HG03045 (cell line): ENCODE measurements around the gene KLB.
"Not testable (repeated sequence)": the region's sequence is repeated elsewhere in the genome, so short reads cannot be mapped to it uniquely, and the experiment has no call there.

ENCODE experiments used
- ATAC-seq: cut with Tn5 transposase; IDR thresholded peaks from one replicate; pipeline ENCODE4 v1.9.1; 2021; ENCODE audit warnings: mild to moderate bottlenecking, moderate library complexity; ENCODE audit not compliant: unreplicated experiment

KLB gene

DNA sequence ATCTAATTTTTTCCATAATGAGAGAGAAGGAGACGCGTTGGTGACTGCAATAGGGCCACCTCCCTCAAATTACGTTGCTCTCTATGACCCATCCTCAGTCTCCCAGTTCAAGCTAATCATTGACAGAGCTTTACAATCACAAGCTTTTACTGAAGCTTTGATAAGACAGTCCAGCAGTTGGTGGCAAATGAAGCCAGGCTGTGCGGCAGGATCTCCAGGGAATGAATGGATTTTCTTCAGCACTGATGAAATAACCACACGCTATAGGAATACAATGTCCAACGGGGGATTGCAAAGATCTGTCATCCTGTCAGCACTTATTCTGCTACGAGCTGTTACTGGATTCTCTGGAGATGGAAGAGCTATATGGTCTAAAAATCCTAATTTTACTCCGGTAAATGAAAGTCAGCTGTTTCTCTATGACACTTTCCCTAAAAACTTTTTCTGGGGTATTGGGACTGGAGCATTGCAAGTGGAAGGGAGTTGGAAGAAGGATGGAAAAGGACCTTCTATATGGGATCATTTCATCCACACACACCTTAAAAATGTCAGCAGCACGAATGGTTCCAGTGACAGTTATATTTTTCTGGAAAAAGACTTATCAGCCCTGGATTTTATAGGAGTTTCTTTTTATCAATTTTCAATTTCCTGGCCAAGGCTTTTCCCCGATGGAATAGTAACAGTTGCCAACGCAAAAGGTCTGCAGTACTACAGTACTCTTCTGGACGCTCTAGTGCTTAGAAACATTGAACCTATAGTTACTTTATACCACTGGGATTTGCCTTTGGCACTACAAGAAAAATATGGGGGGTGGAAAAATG lies at the start of gene KLB:
TSS of gene KLB (plus strand) at position 168 of the 821 bp plus-strand sequence. CDS start at position 188, 20 bp downstream.
- ATAC-seq: no peak

DNA sequence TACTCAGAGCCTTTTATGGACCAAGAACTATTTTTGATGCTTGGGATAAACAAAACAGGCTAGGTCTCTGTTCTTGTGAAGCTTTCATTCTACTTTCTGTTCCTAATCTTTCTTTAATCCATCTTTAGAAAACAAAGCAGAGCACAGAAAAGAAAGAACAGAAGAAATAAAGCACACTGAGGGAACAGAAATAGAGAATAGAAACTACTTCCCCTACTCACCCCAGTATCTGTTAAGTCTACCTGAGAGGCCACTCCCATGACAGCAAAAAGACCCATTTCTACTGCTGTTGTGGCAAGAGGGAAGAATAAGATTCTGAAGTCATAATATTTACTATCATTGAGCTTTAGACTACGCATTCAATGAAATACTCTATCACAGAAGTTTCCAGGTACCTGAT lies 49.7 kb upstream of the KLB start:
- ATAC-seq: no peak

DNA sequence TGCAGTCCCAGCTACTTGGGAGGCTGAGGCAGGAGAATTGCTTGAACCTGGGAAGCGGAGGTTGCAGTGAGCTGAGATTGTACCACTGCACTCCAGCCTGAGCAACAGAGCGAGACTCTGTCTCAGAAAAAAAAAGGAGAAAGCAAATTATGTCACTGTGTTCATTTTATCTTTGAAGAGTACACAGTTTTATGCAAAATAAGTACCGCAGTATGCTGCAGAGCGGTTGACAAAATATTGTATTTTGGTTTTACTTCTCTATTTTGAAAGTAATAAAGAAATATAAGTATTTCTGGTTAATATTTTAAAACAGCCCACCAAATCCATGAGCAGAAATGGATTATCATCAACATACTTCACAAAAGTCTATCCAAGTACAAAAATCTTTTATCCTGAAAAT lies 46.1 kb upstream of the KLB start:
- ATAC-seq: not testable (repeated sequence)

DNA sequence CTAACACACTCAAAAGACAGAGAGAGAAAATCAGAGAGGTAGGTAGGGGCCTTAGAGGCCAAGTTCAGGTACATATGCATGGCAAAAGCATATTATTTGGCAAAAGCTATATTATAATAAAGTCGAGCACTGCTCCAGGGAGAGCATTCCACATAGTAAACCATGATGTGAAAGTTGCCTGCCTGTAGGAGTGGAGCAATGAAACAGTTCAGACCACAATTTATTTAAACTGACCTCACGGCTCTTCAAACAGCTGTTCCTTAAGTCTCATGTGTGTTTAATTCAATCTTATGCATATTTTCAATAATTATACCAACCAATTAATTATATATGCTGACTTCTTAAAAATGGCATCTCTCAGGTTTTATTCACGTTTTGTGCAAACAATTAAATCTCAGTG lies 43.9 kb upstream of the KLB start:
- no peak for ATAC-seq

DNA sequence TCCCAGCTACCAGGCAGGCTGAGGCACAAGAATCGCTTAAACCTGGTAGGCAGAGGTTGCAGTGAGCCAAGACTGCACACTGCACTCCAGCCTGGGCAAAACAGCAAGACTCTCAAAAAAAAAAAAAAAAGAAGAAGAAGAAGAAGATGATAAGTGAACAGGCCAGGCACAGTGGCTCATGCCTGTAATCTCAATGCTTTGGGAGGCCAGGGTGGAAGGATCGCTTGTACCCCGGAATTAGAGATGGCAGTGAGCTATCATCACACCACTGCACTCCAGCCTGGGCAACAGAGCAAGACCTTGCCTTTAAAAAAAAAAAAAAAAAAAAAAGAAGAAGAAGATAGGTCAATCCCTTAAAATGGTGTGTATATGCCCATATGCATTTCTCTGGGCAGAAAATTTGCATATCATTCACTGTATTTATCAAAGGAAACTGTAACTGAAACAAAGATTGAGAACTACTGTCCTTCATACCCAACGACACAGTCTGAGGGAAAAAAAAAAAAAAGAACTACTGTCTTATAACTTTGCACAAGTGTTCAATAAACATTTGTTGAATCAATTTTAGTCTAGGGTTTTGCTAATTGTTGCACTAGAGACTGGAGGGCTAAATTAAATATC lies 42.8 kb upstream of the KLB start:
- no peak for ATAC-seq

DNA sequence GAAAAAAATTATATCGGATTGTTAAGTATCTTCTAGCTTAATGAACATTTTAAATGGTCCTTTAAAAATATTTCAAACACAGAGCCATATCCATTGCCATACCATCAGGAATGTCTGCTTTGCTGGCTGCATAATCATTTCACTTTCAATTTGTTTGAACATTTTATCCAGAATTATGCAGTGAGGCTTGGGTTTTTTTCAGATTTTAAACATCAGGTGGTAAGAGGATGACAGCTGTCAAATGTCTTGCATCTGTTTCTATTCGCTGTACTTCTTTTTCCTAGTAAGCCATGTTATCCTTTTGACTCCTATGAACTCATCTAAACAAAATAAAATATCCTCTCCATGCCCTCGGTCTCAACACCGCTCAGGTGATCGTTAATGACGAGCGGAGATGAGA lies 41.4 kb upstream of the KLB start:
- ATAC-seq: no peak

DNA sequence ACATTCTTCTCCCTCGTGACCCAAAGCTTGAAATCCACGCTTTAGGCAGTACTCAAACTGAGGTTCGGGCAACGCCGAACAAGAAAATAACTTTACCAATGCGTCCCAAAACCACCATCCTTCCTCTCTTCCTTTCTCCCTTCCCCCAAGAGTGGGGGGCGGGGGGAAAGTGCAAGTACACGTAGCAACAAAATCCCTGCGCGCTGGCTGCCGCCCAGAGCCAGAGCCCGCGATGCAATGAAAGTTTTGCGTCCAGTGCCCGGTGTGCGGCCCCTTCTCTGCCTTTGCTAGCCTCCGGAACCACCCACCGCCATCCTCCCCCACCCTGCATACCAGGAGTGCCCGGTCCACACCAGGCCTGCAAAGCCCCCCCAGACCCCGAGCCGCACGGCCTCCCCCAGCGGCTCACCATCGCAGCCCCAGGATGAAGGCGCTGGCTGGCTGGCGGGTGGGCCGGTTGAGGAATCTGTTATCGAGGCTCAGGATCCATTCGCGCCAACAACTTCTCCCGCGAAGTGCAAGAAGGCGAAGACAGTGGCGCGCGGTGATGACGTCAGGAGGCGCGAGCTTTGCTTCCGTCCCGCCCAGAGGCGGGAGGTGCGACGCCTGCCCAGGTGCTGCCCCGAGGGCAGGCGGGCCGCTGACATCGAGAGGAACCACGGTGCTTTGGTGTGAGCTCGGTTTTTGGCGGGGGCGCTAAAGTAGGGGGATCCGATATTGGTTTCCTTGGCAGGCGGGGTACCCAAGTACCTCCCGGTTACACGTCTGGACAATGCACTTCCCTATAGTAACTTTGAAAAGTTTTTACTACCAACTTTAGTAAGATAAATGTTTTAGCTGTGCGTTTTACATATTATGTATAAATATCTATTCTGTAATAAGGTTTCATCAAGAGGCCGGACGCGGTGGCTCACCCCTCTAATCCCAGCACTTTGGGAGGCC lies 40.6 kb upstream of the KLB start, which contains the start of gene RFC1:
TSS of gene RFC1 (minus strand) at position 533 of the 942 bp plus-strand sequence. CDS start at position 412, 121 bp downstream.
- ATAC-seq: peak; percentile 86

DNA sequence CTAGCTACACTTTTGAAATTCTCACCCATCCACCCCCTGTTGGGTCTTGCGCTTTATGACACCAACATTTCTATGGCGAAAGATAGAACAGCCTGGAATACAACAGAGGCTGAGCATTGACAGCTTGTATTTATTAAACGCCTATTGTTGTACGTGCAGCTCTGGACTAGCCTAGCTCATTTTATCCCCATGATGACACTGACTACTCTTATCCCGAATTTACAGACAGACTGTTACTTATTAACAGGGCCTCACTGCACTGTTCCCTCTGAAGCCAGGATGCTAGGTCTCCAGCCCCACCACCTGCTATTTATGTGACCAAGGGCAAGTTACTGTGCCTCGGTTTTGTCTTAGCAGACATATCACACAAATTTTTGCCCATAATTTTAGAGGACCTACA lies 39.6 kb upstream of the KLB start:
- no peak for ATAC-seq

DNA sequence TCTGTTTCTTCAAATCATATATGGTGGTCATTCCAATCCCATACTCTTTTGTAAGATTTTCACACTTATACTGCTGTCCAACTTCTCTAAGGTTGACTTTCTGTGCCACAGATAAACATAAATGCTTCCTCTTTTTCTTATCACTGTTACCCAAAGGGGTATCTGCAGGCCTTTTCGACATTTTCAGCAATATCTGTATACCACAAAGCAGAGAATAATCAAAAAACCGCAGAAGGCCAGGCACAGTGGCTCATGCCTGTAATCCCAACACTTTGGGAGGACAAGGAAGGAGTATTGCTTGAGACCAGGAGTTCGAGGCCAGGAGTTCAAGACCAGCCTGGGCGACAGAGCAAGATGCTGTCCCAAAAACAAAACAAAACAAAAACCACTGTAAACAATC lies 37.4 kb upstream of the KLB start:
- no peak for ATAC-seq

DNA sequence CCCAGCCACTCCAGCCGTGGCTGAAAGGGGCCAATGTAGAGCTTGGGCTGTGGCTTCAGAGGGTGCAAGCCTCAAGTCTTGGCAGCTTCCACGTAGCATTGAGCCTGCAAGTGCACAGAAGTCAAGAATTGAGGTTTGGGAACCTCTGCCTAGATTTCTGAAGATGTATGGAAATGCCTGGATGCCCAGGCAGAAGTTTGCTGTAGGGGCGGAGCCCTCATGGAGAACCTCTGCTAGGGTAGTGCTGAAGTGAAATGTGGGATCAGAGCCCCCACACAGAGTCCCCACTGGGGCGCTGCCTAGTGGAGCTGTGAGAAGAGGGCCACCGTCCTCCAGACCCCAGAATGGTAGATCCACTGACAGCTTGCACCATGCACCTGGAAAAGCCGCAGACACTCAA lies 35.5 kb upstream of the KLB start:
- ATAC-seq: not testable (repeated sequence)

DNA sequence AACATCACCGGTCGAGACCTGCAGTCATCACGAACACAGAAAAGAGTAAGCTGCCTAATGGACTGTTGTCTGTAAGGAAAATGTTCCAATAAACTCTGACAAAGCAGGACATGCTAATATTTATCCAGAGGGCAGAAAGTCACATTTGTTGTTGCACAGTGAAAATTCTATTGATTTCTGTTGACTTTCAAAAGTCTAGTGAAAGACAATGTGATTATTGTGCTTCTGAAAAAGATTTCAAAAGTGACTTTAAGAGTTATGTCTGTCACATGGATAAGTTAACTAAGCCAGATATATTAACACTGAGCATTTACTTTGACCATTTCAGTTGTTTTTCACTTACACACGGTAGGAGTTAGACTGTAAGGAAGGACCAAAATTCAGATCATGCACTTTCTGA lies 31.3 kb upstream of the KLB start:
- no peak for ATAC-seq

DNA sequence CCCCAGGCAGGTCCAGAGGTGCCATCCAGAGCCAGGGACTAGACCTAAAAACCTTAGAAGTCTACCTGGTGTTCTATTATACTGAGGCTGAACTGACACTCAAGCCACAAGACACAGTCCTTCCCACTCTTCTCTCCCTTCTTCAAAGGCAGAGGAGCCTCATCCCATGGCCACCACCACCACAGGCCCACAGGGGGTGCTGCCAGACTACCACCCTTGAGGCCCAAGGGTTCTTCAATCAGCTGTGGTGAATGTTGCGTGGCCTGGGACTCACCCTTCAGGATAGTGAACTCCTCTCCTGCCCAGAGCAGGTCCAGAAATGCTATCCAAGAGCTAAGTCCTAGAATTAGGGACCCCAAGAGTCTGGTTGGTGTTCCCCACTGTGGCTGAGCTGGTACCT lies 23.0 kb upstream of the KLB start:
- ATAC-seq: no peak

DNA sequence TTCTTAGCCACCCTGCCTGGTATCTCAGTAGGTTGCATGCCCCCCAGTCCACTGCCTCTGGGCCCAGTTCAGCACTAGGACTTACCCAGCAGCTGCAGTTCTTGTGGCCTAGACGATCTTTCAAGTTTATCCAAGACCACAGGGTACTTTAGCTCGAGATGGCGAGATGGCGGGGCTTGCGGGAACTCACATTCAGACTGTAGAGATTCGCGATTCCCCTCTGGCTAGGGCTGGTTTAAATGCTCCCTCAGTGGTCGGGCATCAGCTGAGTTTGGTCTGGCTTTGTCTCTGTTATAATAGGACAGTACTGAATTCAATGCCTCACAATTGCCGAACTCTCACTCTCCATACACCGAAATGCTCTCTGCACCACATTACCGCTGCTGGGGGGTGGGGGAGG lies 22.2 kb upstream of the KLB start:
- ATAC-seq: no peak

DNA sequence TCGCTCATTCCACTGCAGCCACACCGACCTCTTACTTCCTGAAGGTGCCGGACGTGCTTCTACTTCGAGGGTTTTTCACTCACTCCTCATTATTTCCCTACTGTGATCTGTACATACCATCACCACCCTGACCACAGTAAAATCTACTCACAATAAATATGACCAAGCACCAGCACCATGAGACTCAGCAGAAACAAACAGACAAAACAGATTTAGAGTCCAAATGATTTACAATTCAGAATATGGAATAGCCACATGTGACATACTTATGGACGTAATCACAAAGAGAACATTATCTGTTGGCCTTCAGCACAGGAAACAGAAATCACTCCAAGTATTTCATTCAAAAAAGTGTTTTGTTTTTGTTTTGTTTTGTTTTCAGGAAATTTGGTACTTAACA lies 16.1 kb upstream of the KLB start:
- no peak for ATAC-seq

DNA sequence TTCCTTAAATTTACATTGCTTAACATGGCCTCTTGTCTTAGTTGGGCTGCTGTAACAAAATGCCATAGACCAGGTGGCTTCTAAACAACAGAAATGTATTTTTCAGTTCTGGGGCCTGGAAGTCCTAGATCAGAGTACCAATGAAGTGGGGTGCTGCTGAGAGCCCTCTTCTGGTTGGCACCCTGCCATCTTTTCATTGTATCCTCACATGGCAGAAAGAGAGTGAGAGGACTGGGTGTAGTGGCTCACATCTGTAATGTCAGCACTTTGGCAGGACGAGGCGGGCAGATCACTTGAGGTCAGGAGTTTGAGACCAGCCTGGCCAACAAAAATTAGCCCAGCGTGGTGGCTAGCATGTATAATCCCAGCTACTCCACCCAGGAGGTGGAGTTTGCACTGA lies 12.0 kb upstream of the KLB start:
- ATAC-seq: no peak

DNA sequence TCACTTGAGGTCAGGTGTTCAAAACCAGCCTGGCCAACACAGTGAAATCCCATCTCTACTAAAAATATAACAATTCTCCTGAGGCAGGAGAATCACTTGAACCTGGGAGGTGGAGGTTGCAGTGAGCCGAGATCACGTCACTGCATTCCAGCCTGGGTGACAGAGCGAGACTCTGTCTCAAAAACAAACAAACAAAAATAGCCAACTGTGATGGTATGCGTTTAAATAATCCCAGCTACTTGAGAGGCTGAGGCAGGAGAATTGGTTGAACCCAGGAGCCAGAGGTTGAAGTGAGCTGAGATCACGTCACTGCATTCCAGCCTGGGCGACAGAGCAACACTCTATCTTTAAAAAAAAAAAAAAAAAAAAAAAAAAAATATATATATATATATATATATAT lies 5.1 kb upstream of the KLB start:
- not testable (repeated sequence) for ATAC-seq

DNA sequence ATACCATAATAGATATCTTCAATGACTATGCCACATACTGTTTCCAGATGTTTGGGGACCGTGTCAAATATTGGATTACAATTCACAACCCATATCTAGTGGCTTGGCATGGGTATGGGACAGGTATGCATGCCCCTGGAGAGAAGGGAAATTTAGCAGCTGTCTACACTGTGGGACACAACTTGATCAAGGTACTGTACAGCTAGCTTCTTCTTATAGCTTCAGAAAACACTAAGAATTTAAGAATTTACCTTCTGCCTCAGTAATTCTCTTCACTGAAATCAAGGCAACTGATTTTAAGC lies 805 bp downstream of the KLB start:
- no peak for ATAC-seq

DNA sequence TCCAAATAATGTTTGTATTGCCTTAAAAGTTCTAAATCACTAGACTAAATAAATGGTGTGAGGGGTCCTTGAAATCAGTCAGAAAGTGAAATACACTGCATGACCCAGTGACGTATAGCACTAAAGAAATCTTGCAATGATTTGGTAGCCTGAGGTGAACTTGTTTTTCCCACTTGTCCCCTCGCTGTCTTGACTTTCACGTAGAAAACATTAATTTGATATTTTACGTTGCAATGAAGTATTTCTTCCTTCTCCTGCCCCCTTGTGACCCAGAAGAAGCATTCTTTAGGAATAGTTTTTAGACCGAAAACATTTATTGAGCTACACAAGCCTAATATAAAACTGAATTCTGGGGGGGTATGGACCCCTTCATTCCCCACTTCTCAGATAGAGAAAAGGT lies 3.7 kb downstream of the KLB start:
- ATAC-seq: no peak

DNA sequence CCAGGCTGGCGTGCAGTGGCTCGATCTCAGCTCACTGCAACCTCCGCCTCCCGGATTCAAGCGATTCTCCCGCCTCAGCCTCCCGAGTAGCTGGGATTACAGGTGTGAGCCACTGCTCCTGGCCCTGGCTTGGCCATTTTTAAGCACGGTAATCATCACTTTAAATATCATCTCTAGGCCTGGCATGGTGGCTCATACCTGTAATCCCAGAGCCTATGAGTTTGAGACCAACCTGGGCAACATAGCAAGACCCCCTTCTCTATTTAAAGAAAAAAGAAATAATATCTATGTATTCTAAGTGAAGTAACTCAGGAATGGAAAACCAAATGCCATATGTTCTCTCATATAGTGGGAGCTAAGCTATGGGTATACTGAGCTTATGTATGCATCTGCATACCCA lies 4.8 kb downstream of the KLB start:
- not testable (repeated sequence) for ATAC-seq

DNA sequence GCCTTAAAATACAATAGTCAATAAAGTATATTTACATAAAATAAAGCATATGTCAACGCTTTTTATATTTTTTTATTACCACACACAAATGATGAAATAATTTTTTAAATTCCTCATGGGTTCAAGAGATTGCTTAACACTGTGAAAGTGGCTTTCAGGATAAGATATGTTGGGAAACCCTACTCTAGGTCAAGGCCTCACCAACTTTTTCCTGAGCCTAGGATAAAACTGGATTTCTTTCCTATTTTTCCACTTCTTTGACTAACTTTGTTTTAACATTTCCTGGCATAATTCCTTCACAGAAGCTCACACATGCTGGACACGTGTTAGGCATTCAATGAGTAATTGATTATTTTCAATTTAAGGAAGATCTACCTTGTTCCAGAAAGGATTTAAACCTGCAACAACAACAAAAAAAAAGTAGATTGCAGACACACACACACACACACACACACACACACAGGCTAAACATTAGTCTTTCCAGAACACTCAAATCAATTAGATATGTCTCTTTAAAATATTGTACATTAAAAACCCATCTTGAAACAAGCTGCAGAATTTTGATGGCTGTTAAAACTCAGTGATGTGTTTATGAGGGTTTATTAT lies 9.1 kb downstream of the KLB start:
- ATAC-seq: no peak

DNA sequence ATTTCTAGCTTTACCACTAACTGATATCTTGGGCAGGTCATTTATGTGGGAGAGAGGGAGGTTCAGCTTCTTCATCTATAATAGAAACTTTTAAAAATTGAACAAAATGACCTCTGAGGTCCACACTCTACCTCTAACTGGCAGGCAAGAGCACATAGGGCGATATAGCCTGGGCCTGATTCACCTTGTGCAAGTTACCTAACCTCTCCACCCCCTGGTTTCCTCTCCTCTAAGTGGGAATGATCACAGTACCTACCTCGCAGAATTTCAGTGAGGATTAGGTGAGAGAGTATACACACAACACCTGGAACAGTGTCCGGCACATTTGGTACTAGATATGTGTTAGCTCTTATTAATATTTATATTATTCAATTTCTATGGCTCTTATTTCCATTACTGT lies 15.5 kb downstream of the KLB start:
- ATAC-seq: no peak
